Measurements from ENCODE around the gene CTAGE1.
"Not testable (repeated sequence)": the region's sequence is repeated elsewhere in the genome, so short reads cannot be mapped to it uniquely, and the experiment has no call there.

Gene CTAGE1

GRCh38 chr18:22433956-22434355, 16.2 kb upstream of the CTAGE1 start:
- no peak for DNase-seq

- DNase-seq: no peak
Observed at GRCh38 chr18:22432657-22433137, 15.0 kb upstream of the CTAGE1 start.

DNA sequence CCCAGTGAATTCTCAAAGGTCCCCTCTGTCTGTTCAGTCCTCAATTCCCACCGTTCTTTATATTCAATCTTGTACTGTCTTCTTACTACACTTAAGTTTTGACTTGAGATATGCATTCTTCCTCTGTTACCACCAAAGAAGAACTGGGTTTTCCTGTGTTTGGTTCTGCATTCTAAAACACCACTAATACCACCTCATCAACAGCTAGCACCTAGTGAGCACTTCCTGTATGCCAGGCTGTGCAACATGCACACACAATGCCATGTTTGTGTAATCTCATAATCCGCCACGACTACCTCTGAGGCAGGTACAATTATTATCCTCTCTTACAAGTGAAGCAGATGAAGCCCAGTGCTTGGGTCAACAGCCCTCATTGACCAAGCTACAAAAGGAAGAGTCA, 11.8 kb upstream of the CTAGE1 start:
- DNase-seq: no peak

- no peak for DNase-seq
Observed at GRCh38 chr18:22428672-22429071, 11.0 kb upstream of the CTAGE1 start.

GRCh38 chr18:22427822-22428549, 10.3 kb upstream of the CTAGE1 start:
- no peak for DNase-seq

- DNase-seq: no peak
Observed at GRCh38 chr18:22424565-22424963, 6.8 kb upstream of the CTAGE1 start.

DNA sequence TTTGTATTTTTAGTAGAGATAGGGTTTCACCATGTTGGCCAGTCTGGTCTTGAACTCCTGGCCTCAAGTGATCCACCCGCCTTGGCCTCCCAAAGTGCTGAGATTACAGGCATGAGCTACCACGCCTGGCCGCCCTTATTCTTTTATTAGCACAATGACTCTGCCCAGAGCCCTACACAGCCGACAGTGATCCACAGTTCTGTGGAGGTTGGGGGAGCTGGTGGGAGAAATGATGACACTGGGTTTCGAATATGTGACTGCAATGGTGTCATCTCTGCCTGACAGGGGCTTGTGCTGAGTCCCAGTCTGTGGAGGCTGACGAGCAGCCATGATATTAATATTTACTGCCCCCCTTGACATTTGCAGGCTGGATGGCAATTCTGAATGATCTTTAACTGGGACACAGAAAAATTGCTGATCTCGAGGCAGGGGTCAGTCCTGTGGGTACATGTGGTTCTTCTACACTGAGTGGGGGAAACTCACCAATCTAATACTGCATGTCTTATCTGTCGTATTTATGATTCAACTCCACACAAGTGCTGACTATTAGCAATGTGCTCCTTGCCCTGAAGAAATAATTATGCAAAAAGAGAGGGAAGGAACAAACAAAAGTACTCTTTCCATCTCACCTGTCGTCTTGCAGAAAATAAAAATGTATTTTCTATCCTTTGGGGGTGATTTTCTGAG, 6.3 kb upstream of the CTAGE1 start:
- DNase-seq: no peak

DNA sequence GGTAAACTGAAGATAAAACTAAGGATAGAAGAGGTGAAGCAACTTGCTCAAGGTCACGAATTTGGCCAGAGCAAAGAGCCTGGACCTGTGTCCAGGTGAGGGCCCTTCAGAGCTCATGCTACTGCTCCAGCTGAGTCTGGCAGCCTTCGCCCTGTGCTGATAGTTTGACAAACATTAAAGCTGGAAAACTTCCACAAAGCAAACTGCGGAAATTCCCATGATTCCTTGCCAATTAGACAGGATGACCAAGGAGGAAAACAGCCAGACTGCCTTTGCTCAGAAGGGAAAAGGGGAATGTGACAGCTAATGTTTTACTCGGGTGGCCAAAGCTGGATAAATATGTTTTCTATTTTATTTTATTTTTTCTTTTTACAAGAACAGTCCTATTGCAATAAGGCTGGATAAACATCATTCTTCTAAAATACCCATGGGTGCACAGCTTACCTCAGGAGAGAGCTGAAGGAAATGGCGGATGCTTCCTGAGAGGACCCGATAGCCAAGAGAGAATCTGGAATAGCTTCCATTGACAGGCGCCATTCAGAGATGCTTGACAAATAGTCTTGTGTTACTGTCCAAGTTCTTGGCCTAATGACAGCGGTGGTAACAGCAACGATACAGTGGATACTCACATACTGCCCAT, 5.3 kb upstream of the CTAGE1 start:
- DNase-seq: no peak

DNA sequence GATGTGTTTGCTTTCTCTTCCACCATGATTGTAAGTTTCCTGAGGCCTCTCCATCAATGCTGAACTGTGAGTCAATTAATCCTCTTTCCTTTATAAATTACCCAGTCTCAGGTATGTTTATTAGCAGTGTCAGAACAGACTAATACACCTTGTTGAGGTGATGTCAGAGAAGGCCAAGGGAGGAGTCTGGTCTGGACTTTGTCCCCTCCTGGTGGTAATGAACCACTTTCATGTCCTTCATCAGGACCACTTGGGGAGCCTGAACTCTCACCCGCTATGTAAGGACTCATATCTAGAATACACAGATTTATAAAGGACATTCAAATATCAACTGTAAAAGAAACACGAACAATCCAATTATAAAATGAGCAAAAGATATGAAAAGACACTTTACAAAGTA, 2.9 kb upstream of the CTAGE1 start:
- DNase-seq: no peak

DNA sequence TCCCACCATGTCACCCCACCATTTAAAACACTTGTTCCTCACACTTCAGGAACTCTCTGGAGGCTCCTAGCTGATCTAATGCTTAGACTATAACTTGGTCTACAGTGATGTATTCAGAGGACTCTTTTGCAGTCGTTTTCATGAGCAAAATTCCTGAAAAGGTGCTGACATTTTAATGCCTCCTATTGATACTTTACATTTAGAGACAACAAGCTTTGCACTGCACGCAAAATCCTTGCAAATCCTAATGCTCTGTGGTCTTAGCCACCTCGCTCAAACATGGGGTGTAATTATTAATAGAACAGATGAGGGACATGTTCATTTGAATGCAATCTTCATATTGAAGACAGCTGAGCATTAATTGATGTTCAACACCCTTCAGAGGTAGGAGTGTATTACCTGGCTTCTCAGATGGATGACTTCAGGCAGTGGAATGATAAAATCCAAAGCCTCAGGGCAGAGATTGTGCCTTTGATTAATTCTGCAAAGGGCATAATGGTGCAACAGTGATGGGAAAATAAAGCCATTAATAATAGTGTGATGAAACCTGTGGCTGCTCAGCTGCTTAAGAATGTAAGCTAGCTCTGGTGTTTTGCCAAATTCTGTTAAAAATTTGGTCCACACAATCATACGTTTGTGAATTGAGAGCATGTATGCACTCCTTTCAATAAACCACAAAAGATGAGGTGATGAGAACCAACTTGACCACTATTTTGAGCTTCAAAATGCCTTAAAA, 5.4 kb downstream of the CTAGE1 start:
- DNase-seq: no peak

DNA sequence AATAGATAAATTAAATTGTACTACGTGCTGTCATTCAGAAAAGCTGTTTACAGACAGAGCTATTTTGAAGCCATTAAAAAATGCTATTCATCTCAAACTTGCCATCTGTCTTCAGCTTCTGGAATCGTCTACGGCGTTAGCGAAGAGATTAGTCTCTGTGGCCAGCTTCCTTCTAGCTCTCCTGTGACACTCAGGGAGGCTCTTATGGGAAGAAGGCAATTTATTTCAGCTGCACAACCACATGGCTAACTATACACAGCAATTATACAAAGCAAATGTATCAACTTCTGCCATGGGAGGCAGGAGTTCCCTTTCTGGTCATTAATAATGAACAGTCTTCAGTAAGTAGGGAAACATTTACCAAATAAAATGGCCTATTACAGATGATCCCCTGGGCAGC, 6.3 kb downstream of the CTAGE1 start:
- no peak for DNase-seq

DNA sequence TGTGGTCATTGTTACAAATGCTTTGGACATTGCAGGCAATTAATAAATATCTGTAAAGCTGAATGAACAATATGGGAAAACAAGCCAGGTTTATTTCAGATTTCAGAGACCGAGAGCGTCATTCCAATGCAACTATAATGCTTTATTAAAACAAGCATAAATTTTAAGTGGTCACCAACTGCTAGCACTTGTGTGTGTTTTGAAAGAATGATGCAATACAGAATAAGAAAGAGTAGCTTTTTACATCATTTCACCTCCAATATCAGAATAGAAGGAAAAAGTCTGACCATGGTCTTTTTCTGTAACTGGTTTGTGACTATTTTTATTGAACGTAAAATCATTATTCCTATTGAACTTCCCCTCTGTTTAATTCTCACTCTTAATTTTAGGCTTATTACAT, 7.6 kb downstream of the CTAGE1 start:
- no peak for DNase-seq

- no peak for DNase-seq
Observed at GRCh38 chr18:22409445-22409844, 8.3 kb downstream of the CTAGE1 start.

DNA sequence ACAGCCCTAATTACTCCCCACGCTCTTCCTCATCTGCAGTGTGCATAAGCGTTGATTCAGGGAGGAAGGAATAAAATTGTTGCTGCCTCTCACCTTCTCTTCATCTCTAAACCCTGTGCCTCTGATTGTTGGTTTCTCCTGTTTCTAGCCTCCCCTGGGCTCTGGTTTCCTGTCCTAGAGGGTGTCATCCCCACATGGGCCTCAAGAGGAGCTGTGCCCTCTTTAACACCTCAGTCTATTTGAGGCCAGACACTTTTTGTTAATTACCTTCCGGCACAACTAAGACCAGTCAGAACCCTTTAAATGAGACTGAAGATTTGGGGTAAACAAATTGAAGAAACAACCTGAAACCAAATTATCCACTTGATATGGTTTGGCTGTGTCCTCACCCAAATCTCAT, 9.7 kb downstream of the CTAGE1 start:
- DNase-seq: no peak

DNA sequence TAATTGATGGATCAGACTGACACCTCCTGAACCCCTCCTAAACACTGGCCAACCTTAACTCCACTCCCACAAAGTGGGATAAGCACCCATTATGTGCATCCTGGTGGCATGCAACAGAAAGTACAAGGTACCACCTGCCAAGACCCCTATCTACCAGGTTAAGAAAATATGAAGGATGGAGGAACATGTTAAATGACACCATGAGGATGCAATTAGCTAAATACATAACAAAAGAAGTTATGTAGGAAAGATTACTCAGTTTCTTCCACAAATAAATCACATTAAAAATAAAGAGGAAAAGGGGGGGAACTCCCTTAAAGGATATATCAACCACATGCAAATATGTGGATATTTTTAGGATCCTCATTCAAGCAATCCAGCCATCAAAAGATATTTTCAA, 12.6 kb downstream of the CTAGE1 start:
- no peak for DNase-seq

DNA sequence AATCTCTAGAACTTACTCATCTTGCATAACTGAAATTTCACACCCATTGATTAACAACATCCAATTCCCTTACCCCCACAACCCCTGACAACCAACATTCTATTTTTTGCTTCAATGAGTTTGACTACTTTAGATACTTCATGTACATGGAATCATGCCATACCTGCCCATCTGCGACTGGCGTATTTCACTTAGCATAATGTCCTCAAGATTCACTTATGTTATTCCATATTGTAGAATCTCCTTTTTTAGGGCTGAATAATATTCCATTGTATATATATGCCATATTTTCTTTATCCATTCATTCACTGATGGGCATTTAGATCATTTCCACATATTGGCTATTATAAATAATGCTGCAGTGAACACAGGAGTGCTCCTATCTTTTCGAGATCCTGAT, 13.8 kb downstream of the CTAGE1 start:
- no peak for DNase-seq

GRCh38 chr18:22399949-22400348, 17.8 kb downstream of the CTAGE1 start:
- no peak for DNase-seq

GRCh38 chr18:22398464-22398863, 19.3 kb downstream of the CTAGE1 start:
- no peak for DNase-seq

DNA sequence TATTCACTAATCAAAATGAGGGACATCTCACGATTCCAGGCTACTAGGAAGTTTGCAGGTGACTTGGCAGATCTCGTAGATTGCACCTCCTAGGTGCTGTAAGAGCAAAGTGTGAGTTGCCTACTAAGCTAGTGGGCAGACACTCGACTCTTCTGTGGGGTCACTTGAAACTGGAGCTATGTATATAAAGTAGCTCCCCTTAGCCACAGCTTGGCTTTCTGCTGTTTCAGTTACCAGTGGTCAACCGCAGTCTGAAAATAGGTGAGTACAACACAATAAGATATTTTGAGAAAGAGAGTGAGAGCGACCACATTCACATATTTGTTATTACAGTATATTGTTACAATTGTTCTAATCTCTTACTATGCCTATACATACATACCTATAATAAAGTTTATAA, 23.3 kb downstream of the CTAGE1 start:
- DNase-seq: no peak

DNA sequence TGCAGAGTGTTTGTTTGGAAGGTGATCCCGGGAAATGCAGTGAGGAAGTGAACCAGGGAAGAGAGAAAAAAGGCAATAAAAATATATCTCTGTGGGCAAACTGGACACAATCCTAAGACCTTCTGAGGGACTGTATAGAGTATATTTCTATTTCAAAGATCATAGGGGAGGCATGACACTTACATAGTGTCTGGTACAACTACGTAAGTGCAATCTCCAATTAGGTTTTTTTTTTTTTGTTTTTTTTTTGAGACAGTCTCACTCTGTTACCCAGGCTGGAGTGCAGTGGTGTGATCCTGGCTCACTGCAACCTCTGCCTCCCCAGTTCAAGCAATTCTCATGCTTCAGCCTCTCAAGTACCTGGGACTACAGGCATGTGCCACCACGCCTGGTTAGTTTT, 24.6 kb downstream of the CTAGE1 start:
- not testable (repeated sequence) for DNase-seq

GRCh38 chr18:22391407-22392345, 26.0 kb downstream of the CTAGE1 start:
- DNase-seq: no peak

DNA sequence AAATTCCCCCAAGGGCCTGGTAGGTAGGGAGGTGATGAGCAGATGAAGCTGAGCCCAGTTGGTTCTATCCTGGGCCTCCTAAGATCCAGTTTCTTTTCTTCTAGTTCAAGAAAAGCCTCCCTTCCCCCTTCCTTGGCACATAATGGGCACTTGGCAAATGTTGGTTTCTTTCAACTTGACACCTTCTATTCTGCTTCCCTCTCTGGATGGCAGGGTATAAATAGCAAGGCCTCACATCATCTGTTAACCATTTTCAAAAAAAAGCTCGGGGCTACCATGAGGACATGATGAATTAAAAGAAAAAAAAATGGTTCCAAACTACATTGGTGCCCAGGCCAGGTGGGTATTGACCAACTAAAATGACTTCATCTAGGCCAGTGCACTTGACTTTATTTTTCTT, 29.9 kb downstream of the CTAGE1 start:
- no peak for DNase-seq

Data from right hindlimb (tissue), 1 donor.